HG02798 (cell line): ENCODE data around the gene TENM4.

Experiments used
- ATAC-seq: cut with Tn5 transposase; IDR thresholded peaks from one replicate; pipeline ENCODE4 v1.9.1; 2021; ENCODE audit warnings: mild to moderate bottlenecking; ENCODE audit not compliant: unreplicated experiment, poor library complexity

TENM4 gene

GRCh38 chr11:78667461-78667860 is 773.4 kb downstream of the TENM4 start:
- no peak for ATAC-seq

DNA sequence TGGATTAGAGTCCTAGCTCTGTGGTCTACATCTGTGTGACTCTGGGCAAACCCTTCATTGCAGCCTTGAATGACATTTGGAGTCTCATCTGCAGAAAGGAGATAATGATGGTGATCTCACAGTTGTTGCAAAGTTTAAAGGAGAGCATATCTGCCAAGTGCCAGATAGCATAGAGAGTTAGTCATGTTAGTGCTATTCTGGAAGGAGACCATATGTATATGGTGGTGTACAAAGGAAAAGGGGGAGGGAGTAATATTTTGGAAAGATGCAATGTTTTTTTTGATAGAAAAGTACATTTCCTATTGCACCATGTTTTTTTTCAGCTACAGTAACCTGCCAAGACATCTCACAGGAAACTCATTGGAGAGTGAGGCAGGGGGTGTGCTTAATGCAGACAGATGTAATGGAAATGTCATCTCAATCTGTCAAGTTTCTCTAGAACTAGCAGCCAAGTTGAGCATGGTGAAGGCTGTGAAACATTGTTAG is 774.1 kb downstream of the TENM4 start:
- ATAC-seq = no peak

- ATAC-seq = no peak
Observed at GRCh38 chr11:78664636-78665035, 776.2 kb downstream of the TENM4 start.

DNA sequence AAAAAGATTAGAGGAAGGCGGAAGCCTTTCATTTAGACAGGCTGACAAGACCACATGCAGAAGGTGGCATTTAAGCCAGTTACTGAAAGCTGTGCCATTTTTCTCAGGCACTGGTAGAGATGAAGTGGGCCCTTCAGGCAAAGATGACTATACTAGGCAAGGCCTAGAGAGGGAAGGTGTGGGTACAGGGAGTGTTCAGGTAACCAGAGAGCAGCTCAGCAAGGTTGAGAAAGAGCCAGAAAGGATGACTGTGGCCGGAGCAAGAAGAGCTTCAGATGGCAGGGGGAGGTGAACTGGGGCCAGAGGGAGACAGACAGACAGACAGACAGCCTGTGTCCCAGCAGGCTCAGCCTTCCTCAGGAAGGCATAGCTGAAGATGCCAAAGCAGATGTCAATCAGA is 778.0 kb downstream of the TENM4 start:
- ATAC-seq = no peak

GRCh38 chr11:78660471-78660870 is 780.4 kb downstream of the TENM4 start:
- ATAC-seq = no peak

GRCh38 chr11:78659326-78660270 is 781.2 kb downstream of the TENM4 start:
- ATAC-seq = no peak

DNA sequence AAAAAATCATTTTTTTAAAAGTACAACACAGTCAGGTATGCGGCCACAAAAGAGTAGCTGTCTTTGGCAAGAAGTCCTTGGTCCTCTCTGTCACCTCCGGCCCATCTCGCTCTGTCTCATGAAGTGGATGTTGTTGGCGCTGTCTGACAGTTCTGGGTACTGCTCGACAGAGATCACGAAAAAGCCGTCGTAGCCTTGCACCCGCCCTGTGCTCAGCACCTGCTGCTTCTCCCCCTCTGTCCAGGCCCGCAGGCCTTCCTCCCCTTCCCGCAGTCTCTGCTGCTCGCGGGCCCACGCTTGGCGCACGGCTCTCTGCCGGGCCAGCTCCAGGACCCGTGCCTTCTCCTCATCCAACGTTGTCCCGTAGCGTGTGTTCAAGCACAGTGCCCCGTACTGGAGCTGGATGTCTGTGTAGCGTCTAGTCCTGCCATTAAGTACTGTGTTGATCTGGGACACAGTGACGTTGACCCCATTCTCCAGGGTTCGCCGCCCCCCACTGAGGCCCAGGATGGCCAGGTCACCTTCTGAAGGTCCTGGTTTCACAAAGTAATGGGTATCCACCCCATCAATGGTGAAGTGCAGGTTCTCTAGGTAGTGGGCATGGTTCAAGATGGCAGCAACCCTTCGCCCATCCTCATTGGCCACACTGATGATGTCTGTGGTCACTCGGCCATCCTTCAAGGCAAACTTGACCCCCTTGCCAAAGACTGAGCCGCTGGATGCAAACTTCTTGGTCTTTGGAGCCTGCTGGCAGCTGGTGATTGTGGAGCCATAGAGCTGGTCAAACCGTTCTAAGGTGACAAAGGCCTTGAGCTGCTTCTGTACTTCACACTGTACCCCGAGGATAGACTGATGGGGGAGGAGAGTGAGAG is 782.6 kb downstream of the TENM4 start:
- ATAC-seq = no peak

DNA sequence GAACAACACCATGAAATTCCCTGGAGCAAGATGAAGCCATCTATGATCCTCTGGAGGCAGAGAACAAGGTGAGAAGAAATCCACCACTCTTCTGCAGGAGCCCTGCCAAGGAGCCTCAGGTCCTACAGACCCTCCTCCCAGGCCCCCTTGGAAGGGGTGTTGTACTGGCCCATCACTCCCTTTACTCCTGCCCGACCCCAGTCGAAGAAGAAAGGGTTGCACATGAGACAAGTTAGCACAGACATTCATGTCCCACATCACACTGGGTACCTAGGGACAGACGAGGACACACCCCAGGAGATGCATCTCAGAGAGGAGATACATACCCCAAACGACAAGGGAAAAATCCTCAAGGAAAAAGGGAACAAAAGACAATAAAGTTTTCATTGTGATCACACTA is 783.4 kb downstream of the TENM4 start:
- ATAC-seq = no peak

DNA sequence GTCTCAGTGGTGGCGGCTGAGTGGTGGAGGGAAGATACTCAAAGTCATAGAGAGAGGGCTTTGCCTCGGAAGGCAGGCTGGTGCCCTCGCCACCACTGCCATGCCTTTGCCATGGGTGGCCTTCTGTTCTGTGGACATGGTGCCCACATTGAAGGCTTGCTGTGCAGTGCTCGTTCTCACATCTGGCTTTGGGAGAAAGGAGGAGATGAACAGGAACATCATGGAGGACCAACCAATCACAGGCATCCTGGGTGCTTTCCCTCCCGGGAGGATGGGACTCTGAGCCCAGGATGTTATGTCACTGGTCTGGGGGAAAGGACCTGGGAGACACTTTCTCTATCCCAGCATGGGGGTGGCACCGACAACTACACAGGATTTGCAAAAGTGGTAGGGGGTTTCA is 783.8 kb downstream of the TENM4 start:
- ATAC-seq = no peak

DNA sequence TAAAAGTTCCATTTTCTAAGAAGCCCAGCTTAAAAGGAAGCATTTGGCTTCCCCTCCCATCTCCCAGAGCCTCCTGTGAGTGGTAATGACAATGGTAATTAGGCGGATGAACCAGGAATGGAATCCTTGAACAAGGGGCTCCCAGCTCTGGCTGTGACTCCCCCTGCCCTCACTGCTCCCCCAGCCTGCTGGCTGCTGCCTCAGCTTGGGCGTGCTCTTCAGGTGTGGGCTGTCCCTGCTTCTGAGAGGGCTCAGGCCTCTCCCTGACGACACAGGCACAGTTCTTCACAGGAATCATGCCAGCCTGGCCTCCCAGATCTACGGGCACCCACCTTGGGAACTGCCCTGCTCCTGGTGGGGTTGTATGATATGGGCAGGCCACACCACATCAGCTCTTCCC is 784.5 kb downstream of the TENM4 start:
- ATAC-seq = no peak

DNA sequence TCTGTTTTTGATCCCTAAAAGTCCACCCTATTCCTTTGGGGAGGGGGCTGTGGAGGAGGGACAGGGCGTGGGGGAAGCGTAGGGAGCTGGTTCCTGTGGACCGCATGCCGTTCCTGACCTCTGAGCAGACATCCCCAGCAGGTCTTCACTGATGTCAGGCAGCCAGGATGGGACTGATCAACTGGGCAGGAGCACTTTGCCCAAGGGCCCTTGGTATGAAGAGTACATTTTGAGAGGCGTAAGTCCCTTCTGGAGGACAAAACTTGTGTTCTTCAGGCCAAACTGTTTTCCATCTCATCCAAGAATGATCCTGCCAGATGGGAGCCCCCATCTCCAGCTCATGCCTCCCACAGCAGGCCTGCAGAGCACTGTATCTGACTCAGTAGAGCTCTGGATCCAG is 785.3 kb downstream of the TENM4 start:
- ATAC-seq = no peak

- ATAC-seq = no peak
Observed at GRCh38 chr11:78654866-78655265, 786.0 kb downstream of the TENM4 start.

- ATAC-seq = no peak
Observed at GRCh38 chr11:78654071-78654470, 786.8 kb downstream of the TENM4 start.

DNA sequence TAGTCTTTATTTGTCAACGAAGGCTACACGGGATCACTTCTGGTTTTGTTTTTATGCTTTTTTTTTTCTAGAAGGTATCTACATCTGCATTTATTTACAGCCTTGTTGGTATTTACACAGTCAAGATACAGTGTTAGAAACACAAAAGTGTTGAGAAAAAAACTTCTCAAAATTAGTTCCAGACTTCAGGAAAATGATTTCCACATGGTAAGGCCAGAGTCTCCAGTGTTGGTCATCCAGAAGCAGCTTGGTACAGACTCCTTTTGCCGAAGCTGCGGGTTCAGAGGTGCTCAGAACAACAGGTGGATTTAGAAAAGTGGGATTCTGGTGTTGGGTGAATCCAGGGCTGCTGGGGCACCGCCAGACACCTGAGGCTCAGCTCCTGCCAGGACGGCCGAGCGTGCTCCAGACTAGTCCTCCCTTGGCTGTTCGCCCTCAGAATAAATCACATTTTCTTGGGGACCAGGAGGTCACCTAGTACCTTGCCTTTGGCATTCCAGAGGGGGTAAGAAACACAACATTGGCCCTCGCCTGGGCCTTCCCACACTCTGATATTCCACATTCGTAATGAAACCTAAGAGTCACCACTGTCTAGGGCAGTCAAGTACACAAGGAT is 787.4 kb downstream of the TENM4 start:
- no peak for ATAC-seq

DNA sequence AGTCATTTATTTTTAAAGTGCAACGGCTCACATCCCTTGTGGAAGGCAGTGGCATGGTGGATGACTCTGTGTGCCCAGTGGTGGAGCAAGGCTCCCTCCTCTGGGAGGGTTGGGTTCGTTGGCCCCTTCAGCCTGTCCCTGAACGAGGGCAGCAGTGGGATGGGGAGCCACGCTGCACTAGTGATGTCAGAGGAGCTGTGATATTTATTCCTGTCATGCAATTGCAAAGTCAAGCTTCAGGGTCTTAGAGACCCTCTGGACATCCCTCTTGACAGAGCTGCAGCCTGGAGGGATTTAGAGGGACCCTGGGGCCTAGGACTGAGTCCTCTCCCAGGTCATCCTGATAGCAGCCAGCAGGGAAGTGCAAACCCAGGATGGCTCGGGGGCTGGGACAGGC is 788.0 kb downstream of the TENM4 start:
- ATAC-seq = no peak

DNA sequence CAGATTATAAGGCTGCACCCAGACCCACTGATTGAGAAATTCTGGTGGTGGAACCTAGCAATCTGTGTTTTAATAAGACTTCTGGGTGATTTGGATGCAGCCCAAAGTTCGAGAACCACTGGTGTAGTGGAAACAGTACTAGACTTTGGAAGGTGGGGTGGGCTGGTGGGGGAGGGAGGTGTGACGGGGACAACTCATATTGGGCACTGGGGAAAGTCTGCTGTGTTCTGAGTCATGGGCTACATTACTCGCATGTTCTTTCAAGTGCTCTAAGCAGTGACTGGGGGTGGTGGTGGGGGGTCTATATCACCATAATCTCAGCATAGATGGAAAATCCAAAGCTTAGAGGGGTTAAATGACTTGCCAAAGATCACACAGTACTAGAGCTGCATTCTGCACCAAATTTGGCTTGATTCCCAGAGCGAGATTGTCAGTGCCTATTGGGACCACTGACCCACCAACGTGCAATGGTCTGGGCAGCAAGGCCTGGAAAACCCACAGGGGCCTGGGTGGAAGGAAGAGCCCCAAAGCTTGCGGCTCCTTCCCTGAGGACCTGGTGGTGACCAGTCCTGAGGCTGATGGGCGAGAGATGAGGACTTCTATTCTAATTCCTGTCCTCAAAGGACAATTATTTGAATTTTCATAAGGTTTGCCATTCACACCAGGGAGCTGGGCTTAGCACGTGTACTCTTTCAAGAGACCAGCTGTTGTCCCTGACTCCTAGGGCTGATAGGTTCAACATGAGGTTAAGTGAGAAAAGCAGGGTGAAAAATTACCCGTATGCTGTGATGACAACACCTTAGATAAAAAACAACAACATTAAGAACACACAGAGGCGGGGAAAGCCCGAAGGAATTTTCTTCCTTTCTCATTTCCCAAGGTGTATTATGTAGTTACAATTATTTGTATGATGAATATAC is 788.6 kb downstream of the TENM4 start:
- no peak for ATAC-seq

- no peak for ATAC-seq
Observed at GRCh38 chr11:78651136-78651775, 789.6 kb downstream of the TENM4 start.

- ATAC-seq = no peak
Observed at GRCh38 chr11:78649361-78650215, 791.2 kb downstream of the TENM4 start.
